Medulla oblongata (tissue), 1 donor: Measurements from ENCODE around the gene TFAP2B.

Experiments
- DNase-seq: peaks from one replicate; pipeline ENCODE4 v3.0.0-alpha.2; 2015; ENCODE audit errors: extremely low spot score

The TFAP2B gene

DNA sequence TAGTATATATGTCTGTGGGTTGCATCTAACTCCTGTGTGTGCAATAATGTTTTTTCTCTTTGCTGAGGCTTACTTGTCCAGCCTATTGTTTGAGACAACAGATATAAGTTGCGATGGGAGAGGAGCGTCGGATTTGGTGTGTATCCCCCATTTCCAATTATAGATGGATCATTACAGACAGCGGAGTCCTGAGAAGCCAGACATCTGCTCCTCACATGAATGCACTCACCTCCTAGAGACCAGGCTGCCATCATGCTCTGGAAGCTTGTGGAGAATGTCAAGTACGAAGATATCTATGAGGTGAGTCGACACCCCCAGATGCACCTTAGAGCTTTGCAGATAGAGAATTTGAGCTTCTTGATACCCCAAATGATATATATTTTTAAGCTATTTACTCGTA lies at the start of gene TFAP2B:
Gene TFAP2B, plus strand, starts transcription at position 199 of the 400 bp plus-strand sequence. Its CDS starts 21 bp downstream, at position 220.
- DNase-seq: no peak

GRCh38 chr6:50778696-50779095 lies 40.0 kb upstream of the TFAP2B start:
- DNase-seq: no peak

DNA sequence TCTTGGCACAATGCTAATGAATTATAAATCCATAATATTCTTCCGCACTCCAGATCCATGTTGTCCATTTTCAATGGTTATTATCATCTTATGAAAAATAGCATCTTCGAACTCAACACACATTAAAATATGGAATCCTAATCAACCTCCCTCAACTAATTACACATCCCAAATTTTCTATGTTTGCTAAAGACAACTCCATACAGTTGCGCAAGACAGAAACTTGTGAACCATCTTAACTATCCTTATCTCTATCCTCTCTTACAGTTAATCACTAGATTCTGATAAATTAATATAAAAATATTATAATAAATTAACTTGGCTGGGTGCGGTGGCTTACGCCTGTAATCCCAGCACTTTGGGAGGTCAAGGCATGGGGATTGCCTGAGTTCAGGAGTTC lies 38.3 kb upstream of the TFAP2B start:
- no peak for DNase-seq

DNA sequence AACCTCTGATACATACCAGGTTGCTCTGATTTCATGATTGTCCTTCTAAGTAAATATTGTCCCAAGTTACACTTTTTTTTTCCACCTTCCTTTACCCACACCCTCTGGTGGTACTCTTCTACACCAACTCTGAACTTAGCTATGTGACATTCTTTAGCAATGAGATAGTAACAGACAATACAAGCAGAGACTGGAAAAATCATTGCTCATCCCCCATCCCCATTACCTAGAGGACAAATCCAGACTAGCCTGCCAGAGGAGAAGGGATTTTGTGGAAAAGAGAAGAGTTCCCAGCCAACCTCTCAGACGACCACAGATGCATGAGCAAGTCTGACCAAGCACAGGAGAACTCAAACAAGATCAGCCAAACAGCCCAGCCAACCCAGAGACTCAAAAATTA lies 32.8 kb upstream of the TFAP2B start:
- DNase-seq: no peak

- peak; percentile 67 for DNase-seq
Observed at GRCh38 chr6:50791900-50792508, 26.7 kb upstream of the TFAP2B start.

GRCh38 chr6:50792771-50793170 lies 25.9 kb upstream of the TFAP2B start:
- DNase-seq: no peak

DNA sequence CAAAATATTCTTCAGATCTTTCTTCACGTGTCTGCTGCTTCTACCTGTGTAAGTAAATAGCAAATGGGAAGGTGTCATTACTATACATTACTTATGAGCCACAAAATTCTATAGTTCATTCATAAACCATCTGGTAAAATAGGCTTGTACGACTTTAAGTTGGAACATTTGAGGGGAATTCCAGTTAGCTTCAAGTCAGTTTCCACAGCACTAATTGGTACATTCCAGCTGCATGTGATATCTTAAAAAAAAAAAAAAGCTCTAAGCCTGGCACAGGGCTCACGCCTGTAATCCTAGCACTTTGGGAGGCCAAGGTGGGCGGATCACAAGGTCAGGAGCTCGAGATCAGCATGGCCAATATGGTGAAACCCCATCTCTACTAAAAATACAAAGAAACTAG lies 23.1 kb upstream of the TFAP2B start:
- DNase-seq: no peak

DNA sequence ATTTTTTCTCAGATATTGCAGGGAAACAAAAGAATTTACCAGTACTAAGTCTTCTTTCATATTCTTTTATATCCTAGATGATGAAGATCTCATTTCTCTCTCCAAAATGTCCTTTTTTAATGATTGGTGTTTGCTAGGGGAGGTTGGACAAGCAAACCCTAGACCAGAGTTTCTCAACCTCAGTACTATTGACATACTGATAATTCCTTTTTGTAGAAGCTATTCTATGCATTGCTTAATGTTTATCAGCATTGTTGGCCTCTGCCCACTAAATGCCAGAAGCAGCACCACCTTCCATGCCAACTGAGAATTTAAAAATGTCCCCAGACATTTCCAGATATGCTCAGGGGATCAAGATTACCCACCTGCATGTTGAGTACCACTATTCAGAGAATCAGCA lies 14.4 kb upstream of the TFAP2B start:
- DNase-seq: no peak

GRCh38 chr6:50807035-50807434 lies 11.6 kb upstream of the TFAP2B start:
- DNase-seq: no peak

DNA sequence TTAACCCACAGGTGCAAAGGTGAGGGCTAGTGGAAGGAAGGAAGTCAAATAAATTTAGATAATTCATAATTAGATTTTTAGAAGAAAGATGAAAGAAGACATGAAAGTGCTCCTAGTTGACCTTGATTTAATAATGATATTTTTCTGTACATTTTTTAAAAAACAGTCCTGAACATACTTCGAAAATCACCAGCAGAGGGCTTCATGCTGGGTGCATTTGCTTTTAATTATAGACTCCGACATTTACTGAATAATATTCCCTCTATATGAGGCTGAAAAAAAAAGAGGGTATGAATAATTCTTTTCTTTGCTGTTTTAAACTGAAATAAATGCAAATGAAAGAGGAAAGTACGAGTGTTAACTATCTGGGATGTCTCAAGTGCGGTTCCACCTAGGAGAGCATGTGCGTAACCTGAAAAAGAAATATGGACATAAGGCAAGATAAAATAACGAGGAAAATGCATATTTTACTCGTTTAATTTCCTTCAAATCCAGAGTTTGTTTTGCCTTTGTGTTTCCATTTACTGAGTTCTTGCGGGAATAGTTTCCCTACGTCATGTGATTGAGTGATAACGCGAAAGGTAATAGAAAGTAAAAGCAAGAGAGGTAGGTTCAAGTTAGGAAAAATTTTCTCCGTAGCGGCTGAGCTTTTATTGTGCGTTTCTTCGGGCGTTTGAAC lies 3.1 kb upstream of the TFAP2B start:
- DNase-seq: no peak

DNA sequence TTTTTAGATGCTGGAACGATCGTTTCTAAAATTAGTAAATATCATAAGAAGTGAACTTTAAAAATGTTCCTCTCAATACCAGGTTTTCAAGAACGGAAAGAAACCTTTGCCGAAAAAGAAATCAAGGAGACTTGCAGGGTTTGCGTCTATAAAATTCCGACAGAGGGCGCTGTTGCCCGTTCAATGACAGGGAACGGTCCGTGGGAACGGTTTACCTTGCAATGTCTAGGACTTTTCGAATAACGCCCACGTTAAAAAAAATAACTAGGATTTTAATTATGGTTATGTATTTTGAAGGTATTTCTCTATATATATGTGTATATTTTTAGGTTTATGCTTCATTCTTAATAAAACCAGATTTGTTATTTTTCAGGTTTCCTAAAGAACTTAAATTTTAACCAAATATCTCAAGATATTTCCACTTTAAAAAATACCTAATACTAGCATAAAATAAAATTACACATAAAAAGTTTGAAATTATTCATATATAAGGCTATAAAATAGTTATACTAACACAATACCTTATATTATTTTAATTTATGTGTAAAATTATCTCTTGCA lies 2.5 kb upstream of the TFAP2B start:
- peak; percentile 91 for DNase-seq

DNA sequence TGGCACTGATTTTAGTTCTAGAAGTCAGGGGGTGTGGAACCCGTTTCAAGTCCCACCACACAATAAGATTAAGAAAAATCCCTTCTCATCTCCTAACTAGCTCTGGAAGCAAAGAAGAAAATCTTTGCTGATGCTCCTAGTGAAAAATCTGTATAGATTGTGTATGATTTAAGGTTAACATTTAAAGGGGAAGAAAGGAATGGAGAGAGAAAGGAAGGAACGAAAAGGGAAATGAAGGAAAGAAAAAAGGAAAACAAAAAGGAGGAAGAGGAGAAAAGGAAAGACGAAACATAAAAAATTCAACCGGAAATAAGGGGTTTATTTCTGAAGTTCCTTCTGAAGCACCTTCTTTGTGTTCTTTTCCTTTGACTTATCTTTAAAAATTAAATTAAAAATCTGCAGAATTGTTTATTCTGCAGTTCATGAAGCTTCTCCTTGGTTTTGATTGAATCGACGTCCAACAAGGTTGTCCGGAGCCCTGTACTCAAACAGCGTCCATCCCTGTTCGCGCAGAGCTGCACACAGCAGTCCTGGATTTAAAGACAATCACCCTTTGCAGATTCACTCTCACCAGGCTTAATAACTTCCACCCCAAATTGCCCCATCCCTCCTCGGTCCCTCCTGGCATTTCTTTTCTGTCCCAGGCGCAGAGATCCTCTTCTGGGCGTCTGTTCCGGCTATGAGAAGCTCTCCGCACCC lies 1.6 kb upstream of the TFAP2B start:
- DNase-seq: no peak

DNA sequence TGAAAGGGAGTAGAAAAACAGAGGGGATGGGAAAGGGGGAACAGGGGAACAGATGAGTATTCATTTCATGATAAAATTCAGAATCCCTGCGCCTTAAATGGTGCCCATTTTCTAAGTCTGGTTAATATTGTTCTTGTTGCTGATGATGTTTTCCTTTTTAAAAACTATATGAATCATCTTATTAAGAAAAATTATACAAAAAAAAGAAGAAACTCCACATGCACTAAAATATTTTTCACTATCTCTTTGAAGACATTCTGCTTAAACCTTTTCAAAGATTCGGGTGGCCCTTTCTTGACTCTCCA lies 1.1 kb upstream of the TFAP2B start:
- DNase-seq: no peak

DNA sequence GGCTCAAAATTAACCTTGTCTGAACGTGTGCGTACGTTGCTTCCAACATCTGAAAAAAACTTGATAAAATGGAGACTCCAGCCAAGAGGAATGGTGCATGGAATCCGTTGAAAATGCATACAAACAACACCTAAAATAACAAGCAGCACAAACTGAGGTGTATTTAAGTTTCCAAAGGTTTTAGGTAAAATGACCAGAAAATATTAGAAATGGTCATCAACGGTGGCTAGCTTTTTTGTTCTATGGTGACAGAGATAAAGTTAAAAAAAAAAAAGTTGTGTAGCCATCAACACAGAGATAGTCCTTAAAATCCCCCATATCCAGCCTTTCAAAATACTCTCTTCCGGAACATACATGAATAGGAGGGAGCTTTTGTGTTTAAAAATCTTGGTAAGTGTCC lies 651 bp upstream of the TFAP2B start:
- no peak for DNase-seq

DNA sequence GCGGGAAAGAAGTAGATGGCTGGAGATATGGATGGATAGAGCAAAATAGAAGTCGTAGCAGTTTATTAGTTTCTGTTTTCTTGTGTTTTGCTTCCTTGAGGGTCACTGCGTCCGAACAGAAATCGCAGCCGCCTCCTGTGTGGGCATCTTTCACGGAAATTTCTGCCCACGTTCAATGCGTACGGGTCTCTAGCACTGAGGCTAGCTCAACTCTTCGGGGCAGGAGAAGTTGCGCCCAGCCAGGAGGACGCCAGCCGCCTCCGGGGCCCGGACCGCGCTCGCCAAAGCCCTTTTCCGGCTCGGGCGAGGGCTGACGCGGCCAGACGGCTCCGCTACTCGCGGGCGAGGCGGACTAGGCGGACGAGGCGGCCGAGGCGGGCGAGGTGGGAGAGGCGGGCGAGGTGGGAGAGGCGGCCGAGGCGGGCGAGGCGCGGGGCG lies 814 bp downstream of the TFAP2B start:
- DNase-seq: no peak

DNA sequence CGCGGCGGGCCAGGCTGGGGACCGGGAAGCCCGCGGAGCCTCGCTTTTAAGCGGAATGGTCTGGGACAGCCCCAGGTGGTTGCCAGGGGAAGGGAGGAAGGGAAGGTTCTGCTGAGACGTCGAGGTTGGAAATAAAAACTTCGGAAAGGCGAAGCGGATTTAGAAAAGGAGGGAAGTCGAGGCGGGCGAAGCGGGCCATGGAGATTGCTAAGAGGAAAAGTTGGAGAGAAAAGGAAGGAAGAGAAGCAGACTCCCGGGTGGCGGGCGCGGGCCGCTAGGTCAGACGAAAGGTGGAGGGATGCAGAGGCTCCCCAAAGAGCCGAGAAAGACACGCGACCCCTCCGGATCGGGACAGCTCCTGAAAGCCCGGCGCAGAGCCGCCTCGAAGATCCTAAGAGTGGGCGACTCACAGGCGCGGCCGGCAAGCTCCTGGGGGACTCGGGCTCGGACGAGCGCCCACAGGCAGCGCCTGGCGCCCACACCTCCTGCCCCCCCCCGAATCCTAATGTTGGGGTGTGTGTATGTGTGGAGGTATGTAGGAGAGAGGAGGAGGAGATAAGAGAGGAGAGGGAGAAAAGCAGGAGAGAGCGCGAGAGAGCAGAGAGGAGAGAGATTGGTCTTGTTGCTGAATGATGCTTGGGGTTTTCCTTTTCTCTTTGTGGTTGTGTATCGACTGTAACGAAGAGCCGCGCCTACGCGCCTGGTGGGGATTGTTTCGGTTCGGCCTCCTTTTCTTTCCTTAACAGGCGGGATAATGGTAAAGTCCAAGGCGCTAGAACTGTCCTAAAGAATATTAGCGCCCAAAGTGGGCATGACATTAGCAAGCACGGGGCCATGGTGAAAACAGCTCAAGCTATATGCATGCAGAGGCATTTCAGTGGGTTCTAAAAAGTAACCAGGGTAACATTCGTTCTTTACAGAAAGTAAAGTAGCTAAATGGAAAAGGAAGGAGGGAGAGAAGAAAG lies 1.5 kb downstream of the TFAP2B start:
- no peak for DNase-seq

DNA sequence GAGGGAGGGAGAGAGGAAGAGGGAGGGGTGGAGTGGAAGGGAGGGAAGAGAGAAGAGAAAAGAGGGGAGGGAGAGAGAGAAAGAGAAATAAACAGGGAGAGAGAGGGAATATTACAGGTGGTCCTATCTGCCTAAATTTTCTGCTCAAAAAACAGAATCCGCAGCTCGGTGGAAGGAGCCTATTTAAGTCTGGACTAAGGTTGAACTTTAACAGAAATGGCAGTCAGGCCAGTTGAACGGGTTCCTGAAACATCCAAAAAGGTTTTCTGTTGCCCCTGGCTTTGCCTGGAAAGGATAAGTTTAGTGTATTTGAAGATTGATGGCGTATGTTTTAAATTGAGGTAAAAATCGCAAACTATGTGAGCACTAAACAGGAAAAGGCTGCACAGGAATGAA lies 2.2 kb downstream of the TFAP2B start:
- DNase-seq: no peak

GRCh38 chr6:50821441-50822077 lies 2.9 kb downstream of the TFAP2B start:
- no peak for DNase-seq

DNA sequence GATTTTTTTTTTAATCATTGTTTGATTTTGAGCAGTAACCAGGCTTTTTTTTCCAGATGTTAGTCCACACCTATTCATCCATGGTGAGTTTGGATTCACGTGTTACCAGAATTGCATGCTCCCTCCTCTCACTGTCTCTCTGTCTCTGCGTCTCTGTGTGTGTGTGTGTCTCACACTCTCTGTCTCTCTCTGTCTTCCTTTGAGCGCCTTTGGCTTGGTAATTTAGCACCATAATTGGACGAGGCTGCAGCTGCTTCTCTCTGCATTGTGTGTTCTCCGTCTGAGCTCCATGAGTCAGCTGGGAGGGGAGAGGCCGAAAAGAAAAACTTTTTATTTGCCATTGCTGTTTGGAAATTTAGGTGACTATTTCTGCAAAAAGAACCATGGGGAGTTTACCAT lies 3.4 kb downstream of the TFAP2B start:
- DNase-seq: no peak

DNA sequence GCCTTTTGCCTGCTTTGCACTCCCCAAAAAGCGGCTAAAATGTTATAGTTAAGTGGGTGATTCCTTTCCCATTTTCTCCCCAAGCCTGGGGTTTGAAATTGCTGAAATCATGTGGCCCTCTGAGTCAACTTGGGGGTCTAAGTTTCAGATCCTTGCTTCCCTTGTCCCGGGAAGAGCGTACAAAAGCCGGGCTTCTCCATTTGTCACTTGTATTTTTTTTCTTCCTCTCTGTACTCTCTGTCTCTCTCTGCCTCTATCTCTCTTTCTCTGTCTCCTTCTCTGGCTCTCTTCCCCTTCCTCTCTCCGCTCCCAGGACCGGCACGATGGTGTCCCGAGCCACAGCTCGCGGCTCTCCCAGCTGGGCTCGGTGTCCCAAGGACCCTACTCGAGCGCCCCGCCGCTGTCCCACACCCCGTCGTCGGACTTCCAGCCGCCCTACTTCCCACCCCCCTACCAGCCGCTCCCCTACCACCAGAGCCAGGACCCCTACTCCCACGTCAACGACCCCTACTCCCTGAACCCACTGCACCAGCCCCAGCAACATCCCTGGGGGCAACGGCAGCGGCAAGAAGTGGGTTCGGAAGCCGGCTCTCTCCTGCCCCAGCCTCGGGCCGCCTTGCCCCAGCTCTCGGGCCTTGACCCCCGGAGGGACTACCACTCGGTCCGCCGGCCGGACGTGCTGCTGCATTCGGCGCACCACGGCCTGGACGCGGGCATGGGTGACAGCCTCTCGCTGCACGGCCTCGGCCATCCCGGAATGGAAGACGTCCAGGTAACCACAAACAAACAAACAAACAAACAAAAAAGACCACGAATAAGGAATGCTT lies 4.6 kb downstream of the TFAP2B start:
- no peak for DNase-seq
